GM10248 (cell line): ENCODE measurements around the gene RALGPS1.

Experiments used
- CTCF ChIA-PET: fragments of 300-600 bp; sonication (Branson Sonifier 250); formaldehyde crosslinking; extraction: SDS; loops from one replicate; lab custom pipeline; 2021; ENCODE audit warnings: antibody characterized with exemption; lab: Yijun Ruan, JAX
- POLR2A ChIA-PET: fragments of 350-650 bp; sonication (Branson Sonifier 250); formaldehyde crosslinking; extraction: SDS; loops from one replicate; lab custom pipeline; 2020; ENCODE audit warnings: antibody characterized with exemption; lab: Yijun Ruan, JAX
- DNase-seq: peaks from one replicate; pipeline ENCODE4 v3.0.0; 2012; ENCODE audit errors: extremely low spot score
- TF ChIP-seq, protein P1 (sequence below): IDR thresholded peaks from 2 replicates; pipeline ENCODE4 v1.5.1; 2012; ENCODE audit warnings: mild to moderate bottlenecking, low read depth; ENCODE audit errors: extremely low read depth, missing control alignments, control extremely low read depth

The RALGPS1 gene

DNA sequence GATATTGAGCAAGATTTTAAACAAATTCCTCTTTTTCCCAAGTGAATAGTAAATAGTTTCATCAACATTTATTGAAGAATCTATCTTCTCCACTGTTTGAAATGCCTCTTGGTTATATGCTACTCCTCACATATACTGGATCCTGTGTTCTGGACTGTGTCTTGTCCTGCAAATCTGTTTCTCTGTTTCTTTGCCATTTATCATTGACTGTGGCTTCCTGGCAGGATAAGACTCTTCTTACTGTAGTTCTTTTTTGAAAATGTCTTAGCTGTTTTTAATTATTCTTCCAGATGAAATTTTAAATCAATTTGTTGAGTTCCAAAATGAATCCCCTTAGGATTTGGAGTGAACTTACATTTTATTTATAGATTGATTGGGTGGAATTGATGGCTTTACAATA is 27.8 kb downstream of the RALGPS1 start:
- ChIA-PET CTCF (interaction anchor here (0.7 to 7.4 kb wide), 11 partner anchors 10 to 475 kb away, joined by 3 to 200 read pairs (median 5); no protein-coding TSS in a partner anchor), POLR2A (no interaction called here)
- DNase-seq, result no peak
- TF ChIP-seq, protein P1, sequence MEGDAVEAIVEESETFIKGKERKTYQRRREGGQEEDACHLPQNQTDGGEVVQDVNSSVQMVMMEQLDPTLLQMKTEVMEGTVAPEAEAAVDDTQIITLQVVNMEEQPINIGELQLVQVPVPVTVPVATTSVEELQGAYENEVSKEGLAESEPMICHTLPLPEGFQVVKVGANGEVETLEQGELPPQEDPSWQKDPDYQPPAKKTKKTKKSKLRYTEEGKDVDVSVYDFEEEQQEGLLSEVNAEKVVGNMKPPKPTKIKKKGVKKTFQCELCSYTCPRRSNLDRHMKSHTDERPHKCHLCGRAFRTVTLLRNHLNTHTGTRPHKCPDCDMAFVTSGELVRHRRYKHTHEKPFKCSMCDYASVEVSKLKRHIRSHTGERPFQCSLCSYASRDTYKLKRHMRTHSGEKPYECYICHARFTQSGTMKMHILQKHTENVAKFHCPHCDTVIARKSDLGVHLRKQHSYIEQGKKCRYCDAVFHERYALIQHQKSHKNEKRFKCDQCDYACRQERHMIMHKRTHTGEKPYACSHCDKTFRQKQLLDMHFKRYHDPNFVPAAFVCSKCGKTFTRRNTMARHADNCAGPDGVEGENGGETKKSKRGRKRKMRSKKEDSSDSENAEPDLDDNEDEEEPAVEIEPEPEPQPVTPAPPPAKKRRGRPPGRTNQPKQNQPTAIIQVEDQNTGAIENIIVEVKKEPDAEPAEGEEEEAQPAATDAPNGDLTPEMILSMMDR, result no peak

DNA sequence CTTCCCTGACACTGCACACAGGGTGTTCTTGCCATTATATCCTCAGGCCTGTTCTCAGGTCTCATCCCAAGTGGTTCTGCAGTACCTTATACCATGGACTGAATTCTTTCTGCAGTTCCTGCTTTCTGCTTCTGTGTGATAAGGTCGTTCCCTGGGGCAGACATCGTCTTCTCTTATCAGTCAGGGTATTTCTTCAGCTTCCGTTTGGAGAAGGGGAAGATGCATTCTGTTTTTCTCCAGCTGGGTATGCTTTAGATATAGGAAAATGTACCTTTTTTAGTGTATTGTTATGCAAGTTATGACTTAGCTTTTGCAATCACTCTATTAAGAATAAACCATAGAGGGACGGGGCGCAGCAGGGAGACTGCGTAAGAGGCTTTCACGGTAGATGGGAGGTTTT is 31.1 kb downstream of the RALGPS1 start:
- ChIA-PET CTCF (no interaction called here), POLR2A (interaction anchor here (0.7 kb wide), 1 partner anchor 40 kb away, joined by 6 read pairs; no protein-coding TSS in a partner anchor)
- TF ChIP-seq, protein P1, result no peak
- DNase-seq, result no peak

DNA sequence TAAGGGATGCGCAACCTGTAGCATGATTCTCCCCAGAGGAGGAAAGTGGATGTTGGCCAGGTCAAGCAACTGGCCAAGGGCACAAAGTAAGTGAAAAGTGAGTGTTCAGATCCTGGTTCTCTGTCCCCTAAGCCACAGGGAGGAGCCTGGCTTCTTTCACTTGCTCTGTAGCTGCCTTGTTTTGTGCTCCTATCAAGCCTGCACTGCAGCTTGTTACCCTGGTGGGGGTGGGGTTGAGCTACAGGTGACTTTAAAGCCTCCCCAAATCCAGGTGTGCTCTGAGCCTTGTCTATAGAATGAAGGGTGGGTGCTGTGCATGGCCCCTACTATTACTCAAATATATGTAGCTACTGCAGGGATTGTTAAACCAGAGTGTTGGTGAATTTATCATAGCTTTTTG is 32.9 kb downstream of the RALGPS1 start:
- TF ChIP-seq, protein P1, result peak; percentile 20
- ChIA-PET POLR2A (no interaction called here), CTCF (interaction anchor here (1.1 to 1.2 kb wide), 5 partner anchors 9 to 251 kb away, joined by 3 to 6 read pairs (median 3); no protein-coding TSS in a partner anchor)
- DNase-seq, result no peak

DNA sequence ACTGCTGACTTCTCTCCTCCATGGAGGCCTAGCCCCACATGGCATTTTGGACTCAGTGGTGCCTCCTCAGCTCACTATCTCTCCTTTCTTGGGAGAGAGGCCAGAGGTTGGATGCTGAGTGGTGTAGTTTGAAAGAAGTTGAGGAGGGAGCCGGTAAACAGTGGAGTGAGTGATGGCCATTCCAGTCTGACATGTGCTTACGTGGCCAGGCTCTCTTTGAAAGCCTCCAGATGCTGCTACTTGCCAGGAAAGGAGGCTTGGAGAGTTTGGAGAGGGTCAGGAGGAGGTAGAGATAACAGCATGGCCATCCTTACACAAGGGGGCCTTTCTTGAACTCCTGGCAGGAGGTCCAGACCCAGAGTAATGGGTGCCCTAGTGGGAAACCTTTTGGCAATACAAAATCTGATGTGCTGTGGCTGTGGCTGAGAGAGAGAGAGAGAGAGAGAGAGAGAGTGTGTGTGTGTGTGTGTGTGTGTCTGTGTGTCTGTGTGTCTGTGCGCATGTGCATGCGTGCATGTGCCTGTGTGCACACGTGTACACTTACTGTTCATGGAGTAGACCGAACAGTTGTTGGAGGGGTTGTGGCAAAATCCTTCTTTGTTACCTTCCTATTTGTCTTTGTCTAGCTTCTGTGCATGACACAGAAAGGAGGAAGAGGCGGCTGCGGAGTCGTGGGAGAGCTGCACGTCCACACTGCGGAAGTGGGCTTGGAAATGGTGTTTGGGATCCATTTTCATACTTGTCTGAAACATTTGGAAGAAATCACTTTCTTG is 37.8 kb downstream of the RALGPS1 start:
- TF ChIP-seq, protein P1, result no peak
- ChIA-PET CTCF (interaction anchor here (1.2 to 3.0 kb wide), 2 partner anchors 8 to 11 kb away, joined by 3 to 18 read pairs; no protein-coding TSS in a partner anchor), POLR2A (no interaction called here)
- no peak for DNase-seq

DNA sequence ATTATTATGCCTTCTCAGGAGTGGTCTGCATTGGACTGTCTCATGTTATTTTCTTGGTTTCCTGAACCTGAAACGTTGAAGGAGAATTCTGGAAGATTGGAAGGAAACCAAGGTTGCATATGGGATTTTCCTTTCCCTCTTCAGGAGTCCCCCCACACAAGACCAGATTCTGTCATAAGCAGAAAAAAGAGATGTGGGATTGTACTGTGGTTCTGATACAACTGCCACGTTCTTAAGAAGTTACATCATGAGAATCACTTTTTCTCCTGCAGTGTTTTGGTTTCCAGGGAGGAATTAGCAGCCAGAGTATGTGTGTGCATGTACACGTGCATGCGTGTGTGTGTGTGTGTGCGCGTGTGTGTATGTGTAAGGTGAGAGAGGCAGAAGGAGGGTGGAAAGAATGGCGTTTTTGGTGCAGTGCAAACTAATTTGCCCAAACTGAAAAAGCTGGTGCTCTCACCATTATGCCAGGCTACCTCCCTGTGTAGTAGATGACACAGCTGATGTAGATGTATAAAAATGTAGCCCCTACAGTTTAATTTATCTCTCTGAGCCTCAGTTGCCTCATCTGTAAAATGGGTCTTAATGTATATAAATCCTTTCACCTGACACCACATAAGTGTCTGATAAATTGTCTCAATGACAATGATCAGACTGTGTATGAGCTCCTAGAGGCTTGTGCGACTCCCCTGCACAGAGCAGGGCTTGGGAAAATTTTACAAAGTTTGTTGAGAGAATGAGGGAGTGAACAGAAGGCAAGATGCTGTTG is 38.6 kb downstream of the RALGPS1 start:
- POLR2A ChIA-PET, result no interaction called here
- CTCF ChIA-PET, result interaction anchor here (1.2 to 3.0 kb wide), 2 partner anchors 8 to 12 kb away, joined by 3 to 18 read pairs; no protein-coding TSS in a partner anchor
- TF ChIP-seq, protein P1, result no peak
- DNase-seq, result no peak

DNA sequence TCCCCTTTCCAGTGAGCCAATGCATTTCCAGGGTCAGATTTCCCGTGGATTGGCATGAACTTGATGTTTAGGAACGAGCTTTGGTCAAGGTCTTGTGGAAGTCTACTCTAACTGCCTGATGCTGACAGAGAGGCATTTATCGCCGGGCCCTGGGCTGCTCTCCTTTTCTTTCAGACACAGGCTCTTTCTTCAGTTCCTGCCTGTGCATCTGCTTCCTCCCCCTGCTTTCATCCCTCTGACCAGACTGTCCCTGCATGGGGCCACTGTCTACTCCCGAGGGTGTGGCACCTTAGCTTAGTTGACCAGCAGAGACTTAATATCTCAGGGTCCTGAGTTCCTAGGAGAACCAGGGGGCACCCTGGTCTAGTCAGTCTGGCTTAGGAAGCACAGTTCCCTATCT is 41.2 kb downstream of the RALGPS1 start:
- no peak for DNase-seq
- TF ChIP-seq, protein P1, result no peak
- ChIA-PET POLR2A (no interaction called here), CTCF (interaction anchor here (1.0 kb wide), 1 partner anchor 243 kb away, joined by 3 read pairs; no protein-coding TSS in a partner anchor)
